ENCODE data around the gene YOD1. TPM values are rescaled to one million over a fixed set of nuclear protein-coding genes. Genes with fewer than 3 reads are reported as not detected.

YOD1 gene
- total and polyA plus RNA-seq, 2 of the 13 experiments (the other 11 are each of a cell fraction or from before 2014, with no cell fraction given): 3.4 to 9.1 TPM

GRCh38 chr1:207025146-207025880, 25.7 kb downstream of the YOD1 start (continued):
- TF ChIP-seq ZNF275 (CRISPR knock-in tag; IDR thresholded peaks at IDR 0.05; ENCODE audit: borderline replicate concordance): no peak
- TF ChIP-seq BHLHE40 (IDR thresholded peaks at IDR 0.05; ENCODE audit: low read length): no peak
- peak; percentile 50; the same call in 1 of the 2 replicates for TF ChIP-seq TBX3 (IDR thresholded peaks at IDR 0.05; ENCODE audit: borderline replicate concordance)
- TF ChIP-seq ZNF546 (CRISPR knock-in tag; conservative IDR thresholded peaks at IDR 0.05): no peak
- TF ChIP-seq MLX (CRISPR knock-in tag; IDR thresholded peaks at IDR 0.05): 0 out of 2 replicates have a peak, but pooled peaks have one; percentile 21
- no peak for TF ChIP-seq HINFP (CRISPR knock-in tag; IDR thresholded peaks at IDR 0.05; ENCODE audit: low read depth)
- TF ChIP-seq MTERF4 (CRISPR knock-in tag; IDR thresholded peaks at IDR 0.05): no peak
- no peak for TF ChIP-seq MAX (IDR thresholded peaks at IDR 0.05)
- TF ChIP-seq REXO4 (CRISPR knock-in tag; IDR thresholded peaks at IDR 0.05; ENCODE audit: borderline replicate concordance): no peak
- no peak for TF ChIP-seq HOXA9 (CRISPR knock-in tag; IDR thresholded peaks at IDR 0.05; ENCODE audit: borderline replicate concordance)
- no peak for TF ChIP-seq DNMT3B (CRISPR knock-in tag; conservative IDR thresholded peaks at IDR 0.05)
- TF ChIP-seq RERE (CRISPR knock-in tag; IDR thresholded peaks at IDR 0.05; ENCODE audit: low read depth): peak; percentile 57; the same call in 1 of the 2 replicates
- TF ChIP-seq KAT7 (CRISPR knock-in tag; IDR thresholded peaks at IDR 0.05; ENCODE audit: borderline replicate concordance): no peak
- TF ChIP-seq ZNF503 (CRISPR knock-in tag; IDR thresholded peaks at IDR 0.05): peak; percentile 63; the same call in 1 of the 2 replicates
